Nephron (organoid): Measurements from ENCODE around the gene CCDC51.

Experiments
- H3K27ac Mint-ChIP-seq, 3 experiments: 2 replicates each; pipeline ENCODE4 v1.8.0; 2020; ENCODE audit warnings: mixed read lengths in 3 of 3, mild to moderate bottlenecking in 2 of 3, moderate library complexity in 1 of 3
- H3K27me3 Mint-ChIP-seq: 2 replicates; pipeline ENCODE4 v1.8.0; 2021; ENCODE audit warnings: low read depth, mild to moderate bottlenecking, moderate library complexity, mixed read lengths
- H3K36me3 Mint-ChIP-seq: 2 replicates; pipeline ENCODE4 v1.8.0; 2020; ENCODE audit warnings: low read depth, mixed read lengths
- H3K4me1 Mint-ChIP-seq: 2 replicates; pipeline ENCODE4 v1.8.0; 2020; ENCODE audit warnings: mixed read lengths
- H3K4me3 Mint-ChIP-seq, 3 experiments: 2 replicates each; pipeline ENCODE4 v1.8.0; 2020; ENCODE audit warnings: mild to moderate bottlenecking in 3 of 3, mixed read lengths in 3 of 3, moderate library complexity in 2 of 3
- H3K9me3 Mint-ChIP-seq: 2 replicates; pipeline ENCODE4 v1.8.0; 2020; ENCODE audit warnings: mixed read lengths
- CTCF ChIP-seq, 3 experiments: fragments of 200-600 bp; sonication (generic); IDR thresholded peaks; one replicate each; pipeline ENCODE4 v1.5.0; 2021; ENCODE audit warnings: antibody characterized with exemption in 3 of 3; ENCODE audit not compliant: unreplicated experiment in 3 of 3

Gene CCDC51

GRCh38 chr3:48411041-48411588 lies 28.8 kb downstream of the CCDC51 start:
- H3K4me1 Mint-ChIP-seq: no peaks in the 10 kb centered on the region
- peaks cover 59% of the 10 kb centered on the region for H3K36me3 Mint-ChIP-seq
- H3K27me3 Mint-ChIP-seq: no peaks in the 10 kb centered on the region
- no peak overlapping the region for H3K4me3 Mint-ChIP-seq
- TF ChIP-seq CTCF (IDR thresholded peaks at IDR 0.05; ENCODE audit: unreplicated experiment in 3 of 3): no peak
- no peak overlapping the region for H3K27ac Mint-ChIP-seq
- no peaks in the 10 kb centered on the region for H3K9me3 Mint-ChIP-seq

- no peaks in the 10 kb centered on the region for H3K27me3 Mint-ChIP-seq
- H3K9me3 Mint-ChIP-seq: no peaks in the 10 kb centered on the region
- H3K4me3 Mint-ChIP-seq: no peak overlapping the region
- H3K27ac Mint-ChIP-seq: no peak overlapping the region
- peaks cover 58% of the 10 kb centered on the region for H3K36me3 Mint-ChIP-seq
- TF ChIP-seq CTCF (IDR thresholded peaks at IDR 0.05; ENCODE audit: unreplicated experiment in 3 of 3): no peak
- H3K4me1 Mint-ChIP-seq: no peaks in the 10 kb centered on the region
Measured at GRCh38 chr3:48410205-48411040, 29.5 kb downstream of the CCDC51 start.

- Mint-ChIP-seq H3K36me3 (peaks cover 51% of the 10 kb centered on the region), H3K4me1 (no peaks in the 10 kb centered on the region), H3K27ac (no peak overlapping the region), H3K9me3 (no peaks in the 10 kb centered on the region), H3K27me3 (no peaks in the 10 kb centered on the region), H3K4me3 (no peak overlapping the region)
- no peak for TF ChIP-seq CTCF (IDR thresholded peaks at IDR 0.05; ENCODE audit: unreplicated experiment in 3 of 3)
Measured at GRCh38 chr3:48409291-48410201, 30.4 kb downstream of the CCDC51 start.

GRCh38 chr3:48408823-48409281 lies 31.1 kb downstream of the CCDC51 start:
- Mint-ChIP-seq H3K4me1 (no peaks in the 10 kb centered on the region), H3K27me3 (no peaks in the 10 kb centered on the region), H3K4me3 (no peak overlapping the region), H3K27ac (no peak overlapping the region), H3K36me3 (peaks cover 46% of the 10 kb centered on the region), H3K9me3 (no peaks in the 10 kb centered on the region)
- TF ChIP-seq CTCF (IDR thresholded peaks at IDR 0.05; ENCODE audit: unreplicated experiment in 3 of 3): no peak

GRCh38 chr3:48407542-48408099 lies 32.3 kb downstream of the CCDC51 start:
- no peak overlapping the region for H3K27ac Mint-ChIP-seq
- H3K27me3 Mint-ChIP-seq: no peaks in the 10 kb centered on the region
- H3K36me3 Mint-ChIP-seq: peaks cover 39% of the 10 kb centered on the region
- no peak for TF ChIP-seq CTCF (IDR thresholded peaks at IDR 0.05; ENCODE audit: unreplicated experiment in 3 of 3)
- no peaks in the 10 kb centered on the region for H3K4me1 Mint-ChIP-seq
- H3K4me3 Mint-ChIP-seq: no peak overlapping the region
- H3K9me3 Mint-ChIP-seq: no peaks in the 10 kb centered on the region
